Activated CD4-positive, alpha-beta T cell treated with anti-CD3 and anti-CD28 coated beads for 4 hours (primary cell): Measurements from ENCODE around the gene QDPR.
"Not testable (repeated sequence)": the region's sequence is repeated elsewhere in the genome, so short reads cannot be mapped to it uniquely, and the experiment has no call there.

Source experiments
- DNase-seq, 2 donors: peaks; one replicate each; pipeline ENCODE4 v3.0.0-alpha.2; 2020

The QDPR gene

GRCh38 chr4:17489721-17490120 lies 22.2 kb downstream of the QDPR start:
- no peak for DNase-seq

GRCh38 chr4:17489123-17489522 lies 22.8 kb downstream of the QDPR start:
- DNase-seq, result no peak

GRCh38 chr4:17482716-17483115 lies 29.2 kb downstream of the QDPR start:
- no peak for DNase-seq

DNA sequence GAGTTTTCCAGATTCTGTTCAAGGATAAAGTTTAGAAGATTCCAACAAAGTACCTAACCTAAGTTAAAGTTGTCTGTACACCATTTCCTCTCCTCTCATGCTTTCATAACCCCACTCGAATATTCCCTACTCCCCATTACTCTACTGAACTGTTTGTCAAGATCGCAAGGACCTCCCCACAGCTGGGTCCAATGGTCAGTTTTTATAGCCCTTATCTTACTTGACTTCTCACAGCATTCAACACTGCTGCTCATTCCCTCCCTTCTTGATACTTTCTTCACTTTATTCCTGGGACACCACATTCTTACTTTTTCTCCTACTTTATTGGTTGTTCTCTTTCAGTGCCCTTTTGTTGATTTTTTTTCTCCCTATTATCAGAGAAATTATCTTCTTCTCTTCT lies 30.9 kb downstream of the QDPR start:
- no peak for DNase-seq

- DNase-seq, result no peak
Observed at GRCh38 chr4:17480210-17480927, 31.5 kb downstream of the QDPR start.

DNA sequence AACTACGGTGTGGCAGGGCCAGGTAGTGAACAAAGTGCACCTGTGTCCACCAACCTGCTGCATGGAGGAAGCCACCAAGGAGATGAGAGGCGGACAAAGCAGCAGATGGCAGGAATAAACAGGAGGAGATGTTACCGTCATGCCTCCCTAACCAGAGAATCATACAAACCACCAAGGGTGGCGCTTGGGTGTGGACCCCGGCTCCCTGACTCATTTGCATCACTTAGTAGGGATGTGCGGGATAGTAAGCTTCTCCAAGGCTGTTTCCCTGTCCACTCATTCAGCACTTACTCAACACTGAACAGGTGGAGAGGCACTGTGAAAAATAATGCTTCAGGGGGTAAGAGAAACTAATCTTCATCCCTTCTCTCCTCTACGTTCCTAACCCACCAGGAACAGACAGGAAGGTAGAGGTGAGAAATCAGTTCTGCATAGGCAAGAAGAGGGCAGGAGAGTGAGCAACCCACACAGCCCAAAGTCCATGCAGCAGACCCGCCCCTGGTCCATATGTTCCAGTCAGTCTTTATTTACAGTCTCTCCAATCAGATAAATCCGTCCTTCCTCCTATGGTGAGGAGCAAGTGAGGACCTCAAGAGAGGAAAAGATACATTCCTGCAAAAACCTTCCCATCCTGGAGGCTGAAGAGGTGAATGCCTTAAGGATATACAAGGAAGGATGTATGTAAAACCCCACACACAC lies 34.0 kb downstream of the QDPR start:
- DNase-seq, result no peak

DNA sequence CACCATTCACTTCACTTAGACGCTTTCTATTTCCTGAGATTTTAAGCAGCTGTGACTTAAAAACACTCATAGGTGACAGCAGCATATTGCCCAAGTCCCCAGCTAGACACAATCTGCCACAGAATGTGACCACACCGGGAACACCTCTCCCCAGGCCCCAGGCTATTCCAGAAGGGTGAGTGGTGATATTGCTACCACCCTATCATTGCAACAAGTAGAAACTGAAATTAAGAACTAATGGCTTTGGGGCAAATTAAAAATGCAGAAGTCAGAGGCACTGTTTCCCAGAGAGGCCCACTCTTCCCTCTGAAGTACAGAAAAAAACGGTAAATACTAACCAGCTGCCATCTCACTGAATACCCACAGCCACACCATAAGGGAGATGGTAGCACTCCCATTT lies 35.0 kb downstream of the QDPR start:
- DNase-seq, result no peak

- no peak for DNase-seq
Observed at GRCh38 chr4:17475481-17475880, 36.4 kb downstream of the QDPR start.

GRCh38 chr4:17469931-17470674 lies 41.8 kb downstream of the QDPR start:
- DNase-seq, result no peak

DNA sequence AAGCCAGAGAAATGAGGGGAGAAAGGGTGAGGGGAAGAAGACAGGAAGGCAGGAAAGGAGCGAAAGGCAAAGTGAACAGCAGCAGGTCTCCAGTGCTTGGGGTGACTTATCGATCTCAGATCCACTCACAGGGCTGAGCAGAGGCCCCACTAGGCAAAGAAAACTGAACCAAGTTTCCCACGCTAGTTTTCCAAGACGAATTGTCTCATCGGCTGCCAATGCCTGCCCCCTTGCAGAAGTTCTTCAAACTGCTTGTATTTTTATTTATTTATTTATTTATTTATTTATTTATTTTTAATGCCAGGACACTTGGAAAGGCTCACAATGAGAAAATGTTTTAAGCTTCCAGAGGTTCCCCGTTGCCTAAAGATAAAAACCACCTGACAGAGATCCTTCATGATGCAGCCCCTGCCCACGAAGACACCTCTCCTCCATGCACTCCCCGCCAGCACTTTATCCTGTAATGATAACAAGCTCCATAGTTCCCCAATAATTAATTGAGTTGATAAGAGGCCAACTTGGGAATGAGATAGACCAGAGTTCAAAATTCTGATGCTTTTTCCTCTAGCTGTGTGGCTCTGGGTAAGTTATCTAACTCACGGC lies 43.2 kb downstream of the QDPR start:
- no peak for DNase-seq

GRCh38 chr4:17463606-17464005 lies 48.3 kb downstream of the QDPR start:
- no peak for DNase-seq

- no peak for DNase-seq
Observed at GRCh38 chr4:17450269-17450804, 61.6 kb downstream of the QDPR start.

DNA sequence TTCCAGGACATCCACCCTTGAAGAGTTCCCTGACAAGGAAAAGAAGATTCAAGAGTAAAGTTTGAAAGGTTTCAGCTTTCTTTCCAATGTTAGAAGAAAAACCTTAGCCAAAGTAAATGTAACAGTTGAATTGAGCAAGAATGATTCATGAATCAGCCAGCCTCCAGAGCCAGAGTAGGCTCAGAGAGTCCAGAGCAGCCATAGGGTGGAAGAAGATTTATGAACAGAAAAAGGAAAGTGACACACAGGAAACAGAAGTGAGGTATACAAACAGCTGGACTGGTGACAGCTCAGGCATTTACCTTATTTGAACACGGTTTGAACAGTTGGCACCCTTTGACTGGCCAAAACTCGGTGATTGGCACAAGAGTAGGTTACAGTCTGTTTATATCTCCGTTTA lies 63.2 kb downstream of the QDPR start:
- DNase-seq, result no peak

GRCh38 chr4:17447675-17448298 lies 64.1 kb downstream of the QDPR start:
- DNase-seq, result peak; percentile 46 to 68

DNA sequence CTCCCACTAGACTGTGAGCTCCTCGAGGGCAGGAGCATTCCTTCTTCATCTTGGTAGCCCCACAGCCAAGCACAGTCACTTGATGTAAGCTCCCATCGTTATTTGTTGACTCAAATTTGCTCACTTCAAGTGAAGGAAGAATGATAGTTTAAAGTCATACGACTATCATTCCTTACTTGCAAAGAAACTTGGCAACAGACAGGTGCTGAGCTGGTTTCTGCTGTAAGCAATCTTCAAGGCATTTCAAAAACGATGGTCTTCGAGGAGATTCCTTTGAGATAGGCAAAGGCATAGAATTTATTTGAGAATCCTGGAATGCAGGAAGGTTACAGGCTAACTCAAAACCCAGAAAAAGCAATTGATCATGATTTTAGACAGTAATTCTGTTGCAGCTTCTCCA lies 64.8 kb downstream of the QDPR start:
- no peak for DNase-seq

DNA sequence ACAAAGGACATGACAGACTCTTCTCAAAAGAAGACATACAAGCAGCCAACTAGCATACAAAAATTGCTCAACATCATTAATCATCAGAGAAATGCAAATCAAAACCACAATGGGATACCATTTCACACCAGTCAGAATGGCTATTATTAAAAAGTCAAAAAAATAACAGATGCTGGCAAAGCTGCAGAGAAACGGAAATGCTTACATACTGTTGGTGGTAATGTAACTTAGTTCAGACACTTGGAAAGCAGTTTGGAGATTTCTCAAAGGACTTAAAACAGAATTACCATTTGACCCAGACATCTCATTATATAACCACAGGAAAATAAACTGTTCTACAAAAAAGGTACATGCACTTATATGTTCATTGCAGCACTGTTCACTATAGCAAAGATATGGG lies 69.4 kb downstream of the QDPR start:
- not testable (repeated sequence) for DNase-seq

- DNase-seq, result no peak
Observed at GRCh38 chr4:17437396-17437795, 74.5 kb downstream of the QDPR start.

DNA sequence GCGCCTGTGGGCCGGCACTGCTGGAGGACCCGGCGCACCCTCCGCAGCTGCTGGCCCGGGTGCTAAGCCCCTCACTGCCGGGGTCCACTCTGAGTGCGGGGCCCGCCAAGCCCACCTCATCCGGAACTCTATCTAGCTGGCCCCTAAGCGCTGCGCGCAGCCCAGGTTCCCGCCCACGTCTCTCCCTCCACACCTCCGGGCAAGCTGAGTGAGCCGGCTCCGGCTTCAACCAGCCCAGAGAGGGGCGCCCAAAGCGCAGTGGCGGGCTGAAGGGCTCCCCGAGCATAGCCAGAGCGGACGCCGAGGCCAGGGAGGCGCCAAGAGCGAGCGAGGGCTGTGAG lies 75.2 kb downstream of the QDPR start:
- DNase-seq, result no peak
